ENCODE results near the gene EMC1. TPM values are rescaled to one million over a fixed set of nuclear protein-coding genes. Genes with fewer than 3 reads are reported as not detected.
A peak's percentile ranks its signal among the peaks of the same experiment; 100 is the strongest.
"Not testable (repeated sequence)": the region's sequence is repeated elsewhere in the genome, so short reads cannot be mapped to it uniquely, and the experiment has no call there.

The EMC1 gene
- total and polyA plus RNA-seq, 5 donors from 2014 or later, result 17.3 to 28.4 (median 19.5) TPM

- Histone ChIP-seq H3K4me1 (ENCODE audit: control insufficient read depth, insufficient read depth, low read length, poor library complexity, severe bottlenecking) (peaks cover 15% of the 10 kb centered on the region), H3K27ac (ENCODE audit: insufficient read depth, low read length, poor library complexity, severe bottlenecking) (no peak overlapping the region), H3K27me3 (ENCODE audit: control insufficient read depth, insufficient read depth, low read length) (no peaks in the 10 kb centered on the region), H3K9me3 (ENCODE audit: control insufficient read depth in 2 of 2, low read length in 2 of 2) (no peaks in the 10 kb centered on the region), H3K4me3 (ENCODE audit: low read depth, low read length) (no peak overlapping the region), H3K36me3 (ENCODE audit: control insufficient read depth, insufficient read depth, low read length) (peaks cover 53% of the 10 kb centered on the region)
- Mint-ChIP-seq H3K9me3 (no peaks in the 10 kb centered on the region), H3K4me1 (peaks cover 6 to 25% (median 14%) of the 10 kb centered on the region in 4 donors), H3K27ac (peak overlapping the region in 1 of 3 donors; percentile 51), H3K4me3 (peak overlapping the region in 2 of 4 donors; percentile 5 to 36), H3K27me3 (no peaks in the 10 kb centered on the region), H3K36me3 (peaks cover 5% of the 10 kb centered on the region)
- no peak for ATAC-seq (ENCODE audit: low read depth in 2 of 2)
- DNase-seq, result no peak
Observed at GRCh38 chr1:19257178-19257914, 6.0 kb upstream of the EMC1 start.

- Histone ChIP-seq H3K4me1 (ENCODE audit: control insufficient read depth, insufficient read depth, low read length, poor library complexity, severe bottlenecking) (peaks cover 22% of the 10 kb centered on the region), H3K36me3 (ENCODE audit: control insufficient read depth, insufficient read depth, low read length) (peaks cover 53% of the 10 kb centered on the region)
- not testable (repeated sequence) for DNase-seq; H3K27me3 ChIP-seq (ENCODE audit: control insufficient read depth, insufficient read depth, low read length); H3K27ac Mint-ChIP-seq; H3K9me3 ChIP-seq (ENCODE audit: control insufficient read depth in 2 of 2, low read length in 2 of 2); ATAC-seq (ENCODE audit: low read depth in 2 of 2); H3K27me3 Mint-ChIP-seq; H3K27ac ChIP-seq (ENCODE audit: insufficient read depth, low read length, poor library complexity, severe bottlenecking); H3K4me3 ChIP-seq (ENCODE audit: low read depth, low read length); H3K36me3 Mint-ChIP-seq; H3K9me3 Mint-ChIP-seq; H3K4me3 Mint-ChIP-seq
- peaks cover 6 to 33% (median 16%) of the 10 kb centered on the region in 4 donors for H3K4me1 Mint-ChIP-seq
Observed at GRCh38 chr1:19256301-19256700, 5.0 kb upstream of the EMC1 start.

GRCh38 chr1:19255288-19255687, 4.0 kb upstream of the EMC1 start:
- ATAC-seq (ENCODE audit: low read depth in 2 of 2) (no peak), DNase-seq (no peak)
- peaks cover 47% of the 10 kb centered on the region for H3K36me3 ChIP-seq (ENCODE audit: control insufficient read depth, insufficient read depth, low read length)
- H3K27me3 ChIP-seq (ENCODE audit: control insufficient read depth, insufficient read depth, low read length), result no peaks in the 10 kb centered on the region
- H3K9me3 ChIP-seq (ENCODE audit: control insufficient read depth in 2 of 2, low read length in 2 of 2), result no peaks in the 10 kb centered on the region
- Mint-ChIP-seq H3K36me3 (peaks cover 5% of the 10 kb centered on the region), H3K9me3 (no peaks in the 10 kb centered on the region), H3K27me3 (no peaks in the 10 kb centered on the region), H3K4me1 (peaks cover 6 to 42% (median 25%) of the 10 kb centered on the region in 4 donors), H3K27ac (no peak overlapping the region), H3K4me3 (no peak overlapping the region)
- no peak overlapping the region for H3K27ac ChIP-seq (ENCODE audit: insufficient read depth, low read length, poor library complexity, severe bottlenecking)
- peaks cover 30% of the 10 kb centered on the region for H3K4me1 ChIP-seq (ENCODE audit: control insufficient read depth, insufficient read depth, low read length, poor library complexity, severe bottlenecking)
- no peak overlapping the region for H3K4me3 ChIP-seq (ENCODE audit: low read depth, low read length)

- no peak for DNase-seq
- Histone ChIP-seq H3K36me3 (ENCODE audit: control insufficient read depth, insufficient read depth, low read length) (peaks cover 39% of the 10 kb centered on the region), H3K4me3 (ENCODE audit: low read depth, low read length) (no peak overlapping the region), H3K9me3 (ENCODE audit: control insufficient read depth in 2 of 2, low read length in 2 of 2) (no peaks in the 10 kb centered on the region), H3K27ac (ENCODE audit: insufficient read depth, low read length, poor library complexity, severe bottlenecking) (no peak overlapping the region), H3K4me1 (ENCODE audit: control insufficient read depth, insufficient read depth, low read length, poor library complexity, severe bottlenecking) (peaks cover 33% of the 10 kb centered on the region), H3K27me3 (ENCODE audit: control insufficient read depth, insufficient read depth, low read length) (no peaks in the 10 kb centered on the region)
- Mint-ChIP-seq H3K27me3 (no peaks in the 10 kb centered on the region), H3K27ac (no peak overlapping the region), H3K4me3 (no peak overlapping the region), H3K9me3 (no peaks in the 10 kb centered on the region), H3K4me1 (peaks cover 6 to 48% (median 27%) of the 10 kb centered on the region in 4 donors), H3K36me3 (peaks cover 5% of the 10 kb centered on the region)
- ATAC-seq (ENCODE audit: low read depth in 2 of 2), result no peak
Observed at GRCh38 chr1:19254416-19254815, 3.1 kb upstream of the EMC1 start.

GRCh38 chr1:19250629-19251304, 557 bp downstream of the EMC1 start:
- Mint-ChIP-seq H3K27ac (peak overlapping the region; percentile 89 to 95 (median 94)), H3K27me3 (no peaks in the 10 kb centered on the region), H3K9me3 (no peaks in the 10 kb centered on the region), H3K4me3 (peak overlapping the region; percentile 94 to 99 (median 96)), H3K36me3 (no peaks in the 10 kb centered on the region), H3K4me1 (peaks cover 6 to 48% (median 22%) of the 10 kb centered on the region in 4 donors)
- Histone ChIP-seq H3K9me3 (ENCODE audit: control insufficient read depth in 2 of 2, low read length in 2 of 2) (no peaks in the 10 kb centered on the region), H3K4me3 (ENCODE audit: low read depth, low read length) (peak overlapping the region; percentile 97), H3K27ac (ENCODE audit: insufficient read depth, low read length, poor library complexity, severe bottlenecking) (peak overlapping the region; percentile 92), H3K4me1 (ENCODE audit: control insufficient read depth, insufficient read depth, low read length, poor library complexity, severe bottlenecking) (peaks cover 33% of the 10 kb centered on the region), H3K36me3 (ENCODE audit: control insufficient read depth, insufficient read depth, low read length) (peaks cover 8% of the 10 kb centered on the region), H3K27me3 (ENCODE audit: control insufficient read depth, insufficient read depth, low read length) (no peaks in the 10 kb centered on the region)
- DNase-seq (peak in 1 of 3 donors; percentile 15), ATAC-seq (ENCODE audit: low read depth in 2 of 2) (no peak)

- Mint-ChIP-seq H3K9me3 (peaks cover 0 to 1% (median 0%) of the 10 kb centered on the region in 7 donors), H3K27me3 (no peaks in the 10 kb centered on the region), H3K27ac (peak overlapping the region in 1 of 3 donors; percentile 29), H3K4me1 (peaks cover 0 to 3% (median 0%) of the 10 kb centered on the region in 4 donors), H3K4me3 (no peak overlapping the region), H3K36me3 (peaks cover 43% of the 10 kb centered on the region)
- peak; percentile 44 to 69 (median 56) for DNase-seq
- Histone ChIP-seq H3K4me3 (ENCODE audit: low read depth, low read length) (no peak overlapping the region), H3K9me3 (ENCODE audit: control insufficient read depth in 2 of 2, low read length in 2 of 2) (no peaks in the 10 kb centered on the region), H3K27me3 (ENCODE audit: control insufficient read depth, insufficient read depth, low read length) (no peaks in the 10 kb centered on the region), H3K4me1 (ENCODE audit: control insufficient read depth, insufficient read depth, low read length, poor library complexity, severe bottlenecking) (no peaks in the 10 kb centered on the region), H3K27ac (ENCODE audit: insufficient read depth, low read length, poor library complexity, severe bottlenecking) (no peak overlapping the region), H3K36me3 (ENCODE audit: control insufficient read depth, insufficient read depth, low read length) (peaks cover 81% of the 10 kb centered on the region)
- ATAC-seq (ENCODE audit: low read depth in 2 of 2), result peak; percentile 83 to 85
Observed at GRCh38 chr1:19240673-19241538, 10.4 kb downstream of the EMC1 start.

- H3K4me1 Mint-ChIP-seq, result peaks cover 0 to 3% (median 0%) of the 10 kb centered on the region in 4 donors
- Histone ChIP-seq H3K27me3 (ENCODE audit: control insufficient read depth, insufficient read depth, low read length) (no peaks in the 10 kb centered on the region), H3K4me1 (ENCODE audit: control insufficient read depth, insufficient read depth, low read length, poor library complexity, severe bottlenecking) (no peaks in the 10 kb centered on the region), H3K4me3 (ENCODE audit: low read depth, low read length) (no peak overlapping the region), H3K27ac (ENCODE audit: insufficient read depth, low read length, poor library complexity, severe bottlenecking) (no peak overlapping the region), H3K9me3 (ENCODE audit: control insufficient read depth in 2 of 2, low read length in 2 of 2) (no peaks in the 10 kb centered on the region), H3K36me3 (ENCODE audit: control insufficient read depth, insufficient read depth, low read length) (peaks cover 88% of the 10 kb centered on the region)
- H3K4me3 Mint-ChIP-seq, result no peak overlapping the region
- H3K9me3 Mint-ChIP-seq, result peaks cover 0 to 1% (median 0%) of the 10 kb centered on the region in 7 donors
- H3K36me3 Mint-ChIP-seq, result peaks cover 43% of the 10 kb centered on the region
- ATAC-seq (ENCODE audit: low read depth in 2 of 2) (no peak), DNase-seq (no peak)
- H3K27ac Mint-ChIP-seq, result no peak overlapping the region
- no peaks in the 10 kb centered on the region for H3K27me3 Mint-ChIP-seq
Observed at GRCh38 chr1:19239876-19240275, 11.4 kb downstream of the EMC1 start.

Measured in CD4-positive, CD25-positive, alpha-beta regulatory T cell (primary cell).